ENCODE results near the gene S100A14. TPM values are rescaled to one million over a fixed set of nuclear protein-coding genes. Genes with fewer than 3 reads are reported as not detected.
"Not testable (repeated sequence)": the region's sequence is repeated elsewhere in the genome, so short reads cannot be mapped to it uniquely, and the experiment has no call there.

Gene S100A14
- total RNA-seq, 1 experiment from 2014 or later: 2.1 TPM

DNA sequence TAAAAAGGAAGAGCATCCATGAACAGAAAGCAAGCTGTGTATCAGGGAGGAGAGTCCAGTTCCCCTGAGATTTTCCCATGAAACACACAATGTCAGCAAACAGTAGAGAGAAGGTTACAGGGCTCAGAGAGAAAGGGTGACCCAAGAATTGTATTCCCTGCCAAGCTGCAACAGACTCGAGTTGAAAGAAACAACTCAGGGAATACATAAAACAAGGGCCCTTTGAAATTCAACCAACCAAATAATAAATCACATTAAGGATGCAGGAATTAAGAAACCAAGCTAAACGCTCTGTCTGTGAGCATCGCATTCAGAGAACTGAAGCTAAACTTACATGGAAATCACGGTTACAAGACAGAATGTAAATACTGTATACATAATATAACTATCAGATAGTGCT lies 23.4 kb downstream of the S100A14 start:
- no peak overlapping the region for H3K4me3 Mint-ChIP-seq
- H3K9me3 Mint-ChIP-seq: no peaks in the 10 kb centered on the region
- ChIA-PET POLR2A (no interaction called here), CTCF (interaction anchor here (1.1 to 1.5 kb wide), 4 partner anchors 20 to 34 kb away, joined by 3 to 5 read pairs (median 4); partner anchors contain the start of genes S100A13 and S100A16)
- H3K4me1 Mint-ChIP-seq: peaks cover 11% of the 10 kb centered on the region
- TF ChIP-seq, protein P1, sequence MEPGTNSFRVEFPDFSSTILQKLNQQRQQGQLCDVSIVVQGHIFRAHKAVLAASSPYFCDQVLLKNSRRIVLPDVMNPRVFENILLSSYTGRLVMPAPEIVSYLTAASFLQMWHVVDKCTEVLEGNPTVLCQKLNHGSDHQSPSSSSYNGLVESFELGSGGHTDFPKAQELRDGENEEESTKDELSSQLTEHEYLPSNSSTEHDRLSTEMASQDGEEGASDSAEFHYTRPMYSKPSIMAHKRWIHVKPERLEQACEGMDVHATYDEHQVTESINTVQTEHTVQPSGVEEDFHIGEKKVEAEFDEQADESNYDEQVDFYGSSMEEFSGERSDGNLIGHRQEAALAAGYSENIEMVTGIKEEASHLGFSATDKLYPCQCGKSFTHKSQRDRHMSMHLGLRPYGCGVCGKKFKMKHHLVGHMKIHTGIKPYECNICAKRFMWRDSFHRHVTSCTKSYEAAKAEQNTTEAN (CRISPR knock-in tag; IDR thresholded peaks at IDR 0.05): no peak
- TF ChIP-seq, protein P2, sequence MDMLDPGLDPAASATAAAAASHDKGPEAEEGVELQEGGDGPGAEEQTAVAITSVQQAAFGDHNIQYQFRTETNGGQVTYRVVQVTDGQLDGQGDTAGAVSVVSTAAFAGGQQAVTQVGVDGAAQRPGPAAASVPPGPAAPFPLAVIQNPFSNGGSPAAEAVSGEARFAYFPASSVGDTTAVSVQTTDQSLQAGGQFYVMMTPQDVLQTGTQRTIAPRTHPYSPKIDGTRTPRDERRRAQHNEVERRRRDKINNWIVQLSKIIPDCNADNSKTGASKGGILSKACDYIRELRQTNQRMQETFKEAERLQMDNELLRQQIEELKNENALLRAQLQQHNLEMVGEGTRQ (CRISPR knock-in tag; IDR thresholded peaks at IDR 0.05): no peak
- no peak for TF ChIP-seq RORB (CRISPR knock-in tag; IDR thresholded peaks at IDR 0.05)
- TF ChIP-seq, protein P3, sequence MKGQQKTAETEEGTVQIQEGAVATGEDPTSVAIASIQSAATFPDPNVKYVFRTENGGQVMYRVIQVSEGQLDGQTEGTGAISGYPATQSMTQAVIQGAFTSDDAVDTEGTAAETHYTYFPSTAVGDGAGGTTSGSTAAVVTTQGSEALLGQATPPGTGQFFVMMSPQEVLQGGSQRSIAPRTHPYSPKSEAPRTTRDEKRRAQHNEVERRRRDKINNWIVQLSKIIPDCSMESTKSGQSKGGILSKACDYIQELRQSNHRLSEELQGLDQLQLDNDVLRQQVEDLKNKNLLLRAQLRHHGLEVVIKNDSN (CRISPR knock-in tag; IDR thresholded peaks at IDR 0.05): no peak
- TF ChIP-seq TCF7 (CRISPR knock-in tag; IDR thresholded peaks at IDR 0.05; ENCODE audit: low read depth): no peak
- no peak for TF ChIP-seq FOXJ3 (CRISPR knock-in tag; IDR thresholded peaks at IDR 0.05; ENCODE audit: borderline replicate concordance)
- TF ChIP-seq, protein P4, sequence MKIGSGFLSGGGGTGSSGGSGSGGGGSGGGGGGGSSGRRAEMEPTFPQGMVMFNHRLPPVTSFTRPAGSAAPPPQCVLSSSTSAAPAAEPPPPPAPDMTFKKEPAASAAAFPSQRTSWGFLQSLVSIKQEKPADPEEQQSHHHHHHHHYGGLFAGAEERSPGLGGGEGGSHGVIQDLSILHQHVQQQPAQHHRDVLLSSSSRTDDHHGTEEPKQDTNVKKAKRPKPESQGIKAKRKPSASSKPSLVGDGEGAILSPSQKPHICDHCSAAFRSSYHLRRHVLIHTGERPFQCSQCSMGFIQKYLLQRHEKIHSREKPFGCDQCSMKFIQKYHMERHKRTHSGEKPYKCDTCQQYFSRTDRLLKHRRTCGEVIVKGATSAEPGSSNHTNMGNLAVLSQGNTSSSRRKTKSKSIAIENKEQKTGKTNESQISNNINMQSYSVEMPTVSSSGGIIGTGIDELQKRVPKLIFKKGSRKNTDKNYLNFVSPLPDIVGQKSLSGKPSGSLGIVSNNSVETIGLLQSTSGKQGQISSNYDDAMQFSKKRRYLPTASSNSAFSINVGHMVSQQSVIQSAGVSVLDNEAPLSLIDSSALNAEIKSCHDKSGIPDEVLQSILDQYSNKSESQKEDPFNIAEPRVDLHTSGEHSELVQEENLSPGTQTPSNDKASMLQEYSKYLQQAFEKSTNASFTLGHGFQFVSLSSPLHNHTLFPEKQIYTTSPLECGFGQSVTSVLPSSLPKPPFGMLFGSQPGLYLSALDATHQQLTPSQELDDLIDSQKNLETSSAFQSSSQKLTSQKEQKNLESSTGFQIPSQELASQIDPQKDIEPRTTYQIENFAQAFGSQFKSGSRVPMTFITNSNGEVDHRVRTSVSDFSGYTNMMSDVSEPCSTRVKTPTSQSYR (CRISPR knock-in tag; IDR thresholded peaks at IDR 0.05): no peak
- TF ChIP-seq ZNF423 (CRISPR knock-in tag; IDR thresholded peaks at IDR 0.05): no peak
- TF ChIP-seq OVOL2 (CRISPR knock-in tag; IDR thresholded peaks at IDR 0.05; ENCODE audit: borderline replicate concordance): no peak
- TF ChIP-seq, protein P5, sequence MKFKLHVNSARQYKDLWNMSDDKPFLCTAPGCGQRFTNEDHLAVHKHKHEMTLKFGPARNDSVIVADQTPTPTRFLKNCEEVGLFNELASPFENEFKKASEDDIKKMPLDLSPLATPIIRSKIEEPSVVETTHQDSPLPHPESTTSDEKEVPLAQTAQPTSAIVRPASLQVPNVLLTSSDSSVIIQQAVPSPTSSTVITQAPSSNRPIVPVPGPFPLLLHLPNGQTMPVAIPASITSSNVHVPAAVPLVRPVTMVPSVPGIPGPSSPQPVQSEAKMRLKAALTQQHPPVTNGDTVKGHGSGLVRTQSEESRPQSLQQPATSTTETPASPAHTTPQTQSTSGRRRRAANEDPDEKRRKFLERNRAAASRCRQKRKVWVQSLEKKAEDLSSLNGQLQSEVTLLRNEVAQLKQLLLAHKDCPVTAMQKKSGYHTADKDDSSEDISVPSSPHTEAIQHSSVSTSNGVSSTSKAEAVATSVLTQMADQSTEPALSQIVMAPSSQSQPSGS (CRISPR knock-in tag; IDR thresholded peaks at IDR 0.05; ENCODE audit: borderline replicate concordance, low read depth): no peak
- DNase-seq (ENCODE audit: low spot score) (no peak), ATAC-seq (no peak)
- no peaks in the 10 kb centered on the region for H3K27me3 Mint-ChIP-seq (ENCODE audit: low read depth)
- no peaks in the 10 kb centered on the region for H3K36me3 Mint-ChIP-seq
- no peak overlapping the region for H3K27ac Mint-ChIP-seq

DNA sequence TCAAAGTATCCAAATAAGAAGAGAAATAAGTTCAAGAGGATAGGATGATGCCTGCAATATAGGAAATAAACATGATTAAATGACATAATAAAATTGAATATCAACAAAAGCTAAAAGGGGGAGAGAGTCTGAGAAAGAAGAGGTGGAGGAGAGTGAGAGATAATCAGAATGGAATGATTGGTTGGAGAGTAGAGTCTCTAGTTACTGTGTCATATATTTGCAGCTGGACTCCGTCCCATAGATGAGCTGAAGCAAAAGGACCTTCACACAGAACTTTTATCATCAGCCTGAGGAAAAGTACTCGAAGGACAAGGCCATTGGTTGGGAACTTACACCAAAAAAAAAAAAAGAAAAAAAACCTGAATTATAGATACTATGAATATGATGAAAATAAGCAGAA lies 27.6 kb downstream of the S100A14 start:
- ChIA-PET POLR2A (no interaction called here), CTCF (interaction anchor here (0.7 to 1.3 kb wide), 3 partner anchors 16 to 233 kb away, joined by 3 to 4 read pairs (median 4); partner anchors contain the start of gene S100A13)
- Mint-ChIP-seq H3K4me1 (peaks cover 9% of the 10 kb centered on the region), H3K4me3 (no peak overlapping the region), H3K9me3 (no peaks in the 10 kb centered on the region), H3K27me3 (ENCODE audit: low read depth) (no peaks in the 10 kb centered on the region), H3K36me3 (no peaks in the 10 kb centered on the region), H3K27ac (no peak overlapping the region)
- TF ChIP-seq, protein P6, sequence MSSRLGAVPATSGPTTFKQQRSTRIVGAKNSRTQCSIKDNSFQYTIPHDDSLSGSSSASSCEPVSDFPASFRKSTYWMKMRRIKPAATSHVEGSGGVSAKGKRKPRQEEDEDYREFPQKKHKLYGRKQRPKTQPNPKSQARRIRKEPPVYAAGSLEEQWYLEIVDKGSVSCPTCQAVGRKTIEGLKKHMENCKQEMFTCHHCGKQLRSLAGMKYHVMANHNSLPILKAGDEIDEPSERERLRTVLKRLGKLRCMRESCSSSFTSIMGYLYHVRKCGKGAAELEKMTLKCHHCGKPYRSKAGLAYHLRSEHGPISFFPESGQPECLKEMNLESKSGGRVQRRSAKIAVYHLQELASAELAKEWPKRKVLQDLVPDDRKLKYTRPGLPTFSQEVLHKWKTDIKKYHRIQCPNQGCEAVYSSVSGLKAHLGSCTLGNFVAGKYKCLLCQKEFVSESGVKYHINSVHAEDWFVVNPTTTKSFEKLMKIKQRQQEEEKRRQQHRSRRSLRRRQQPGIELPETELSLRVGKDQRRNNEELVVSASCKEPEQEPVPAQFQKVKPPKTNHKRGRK (CRISPR knock-in tag; IDR thresholded peaks at IDR 0.05; ENCODE audit: borderline replicate concordance): no peak
- TF ChIP-seq, protein P3 (CRISPR knock-in tag; IDR thresholded peaks at IDR 0.05): no peak
- TF ChIP-seq NFYB (CRISPR knock-in tag; conservative IDR thresholded peaks at IDR 0.05; ENCODE audit: low read depth): no peak
- no peak for TF ChIP-seq IRF2 (CRISPR knock-in tag; IDR thresholded peaks at IDR 0.05; ENCODE audit: borderline replicate concordance, low read depth)
- TF ChIP-seq PRRX2 (CRISPR knock-in tag; IDR thresholded peaks at IDR 0.05): no peak
- TF ChIP-seq ZNF232 (CRISPR knock-in tag; IDR thresholded peaks at IDR 0.05): no peak
- no peak for TF ChIP-seq TEAD4 (CRISPR knock-in tag; IDR thresholded peaks at IDR 0.05)
- no peak for TF ChIP-seq TEAD1 (CRISPR knock-in tag; IDR thresholded peaks at IDR 0.05)
- DNase-seq (ENCODE audit: low spot score): no peak
- no peak for ATAC-seq

DNA sequence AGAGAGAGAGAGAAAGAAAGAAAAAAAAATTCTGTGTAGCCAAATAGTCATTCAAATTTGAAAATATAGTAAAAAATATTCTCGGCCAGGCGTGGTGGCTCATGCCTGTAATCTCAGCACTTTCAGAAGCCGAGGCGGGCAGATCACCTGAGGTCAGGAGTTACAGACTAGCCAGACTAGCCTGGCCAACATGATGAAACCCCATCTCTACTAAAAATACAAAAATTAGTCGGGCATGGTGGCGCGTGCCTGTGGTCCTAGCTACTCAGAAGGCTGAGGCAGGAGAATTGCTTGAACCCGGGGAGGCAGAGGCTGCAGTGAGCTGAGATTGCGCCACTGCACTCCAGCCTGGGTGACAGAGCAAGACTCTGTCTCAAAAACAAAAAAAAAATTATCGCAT lies 28.1 kb downstream of the S100A14 start:
- H3K27ac Mint-ChIP-seq; H3K4me1 Mint-ChIP-seq; H3K9me3 Mint-ChIP-seq; ATAC-seq; H3K36me3 Mint-ChIP-seq; H3K4me3 Mint-ChIP-seq; POLR2A ChIA-PET; DNase-seq (ENCODE audit: low spot score); H3K27me3 Mint-ChIP-seq (ENCODE audit: low read depth): not testable (repeated sequence)
- CTCF ChIA-PET: interaction anchor here (0.6 to 5.2 kb wide), 5 partner anchors 16 to 232 kb away, joined by 3 to 29 read pairs (median 4); partner anchors contain the start of genes S100A1 and S100A13

Measured in WTC11 (cell line).